HCT116 (cell line): Measurements from ENCODE around the gene RNF217. TPM values are rescaled to one million over a fixed set of nuclear protein-coding genes. Genes with fewer than 3 reads are reported as not detected.

Experiments used
- ATAC-seq: fragments of 200-7000 bp; cut with Tn5 transposase; 2 replicates; pipeline ENCODE4 v1.9.1; 2020; ENCODE audit warnings: mild to moderate bottlenecking, moderate library complexity
- BruUV-seq: library from RNA; stranded (reverse); fragments of 400-500 nt; replicated peaks from 2 replicates; lab custom pipeline; 2021; lab: Mats Ljungman, UMichigan
- CTCF ChIA-PET: fragments of 300-600 bp; sonication (Branson Sonifier 250); formaldehyde crosslinking; loops from one replicate; lab custom pipeline; 2021; ENCODE audit warnings: antibody characterized with exemption; lab: Charles Lee
- POLR2A ChIA-PET: fragments of 300-600, 350-600 bp; sonication (Branson Sonifier 250); formaldehyde crosslinking; loops from one replicate; lab custom pipeline; 2021; ENCODE audit warnings: antibody characterized with exemption; lab: Charles Lee
- RAD21 ChIA-PET, 2 experiments: fragments of 300-600 bp; sonication (Branson Sonifier 250); formaldehyde crosslinking; loops; one replicate each; lab custom pipeline; 2023; ENCODE audit warnings: low total read pairs in 2 of 2; ENCODE audit not compliant: uncharacterized antibody in 2 of 2, unreplicated experiment in 2 of 2, low non-redundant PET in 1 of 2; lab: Charles Lee
- DNase-seq: peaks from one replicate; pipeline ENCODE4 v3.0.0-alpha.2; 2010; ENCODE audit warnings: low read depth, low spot score
- H2AFZ ChIP-seq: fragments of 200-600 bp; shearing (Covaris generic), sonication (generic); 2 replicates; pipeline ENCODE4 v1.6.1; 2017; ENCODE audit warnings: low read depth, mixed run types, mixed read lengths, antibody characterized with exemption, low read length; ENCODE audit not compliant: poor library complexity, severe bottlenecking
- H3K27ac ChIP-seq: 2 replicates; pipeline ENCODE4 v1.5.1; 2012; ENCODE audit warnings: low read depth, low read length
- H3K27me3 ChIP-seq: fragments of 200-600 bp; sonication (generic); 2 replicates; pipeline ENCODE4 v1.6.1; 2016; ENCODE audit warnings: mixed run types, low read length, mixed read lengths; ENCODE audit not compliant: insufficient read depth
- H3K36me3 ChIP-seq, 2 experiments: fragments of 200-500 bp in 1 of 2; fragments of 200-600 bp in 1 of 2; sonication (Bioruptor generic) in 1 of 2; sonication (generic) in 1 of 2; 2 replicates each; pipeline versions ENCODE4 v1.5.1 to v1.6.1; 2014 to 2016; ENCODE audit warnings: low read length in 2 of 2, inconsistent platforms in 1 of 2, mixed read lengths in 1 of 2, mixed run types in 1 of 2; ENCODE audit not compliant: insufficient read depth in 2 of 2, control insufficient read depth in 1 of 2
- H3K4me1 ChIP-seq, 2 experiments: fragments of 200-600 bp in 1 of 2; sonication (generic) in 1 of 2; 2 replicates each; pipeline versions ENCODE4 v1.5.1 to v1.6.1; 2012 to 2017; ENCODE audit warnings: low read length in 2 of 2, inconsistent platforms in 1 of 2, mild to moderate bottlenecking in 1 of 2, mixed read lengths in 1 of 2, mixed run types in 1 of 2, moderate library complexity in 1 of 2; ENCODE audit not compliant: insufficient read depth in 2 of 2, control insufficient read depth in 1 of 2
- H3K4me2 ChIP-seq: fragments of 200-600 bp; sonication (generic); 2 replicates; pipeline ENCODE4 v1.6.1; 2017; ENCODE audit warnings: mixed run types, low read length, mixed read lengths
- H3K4me3 ChIP-seq, 2 experiments: fragments of 200-600 bp in 1 of 2; sonication (generic) in 1 of 2; replicated peaks in 1 of 2; 2 replicates each; pipeline ENCODE4 v1.5.1; 2011 to 2016; ENCODE audit warnings: low read length in 2 of 2, control low read depth in 1 of 2, low read depth in 1 of 2, mild to moderate bottlenecking in 1 of 2, mixed read lengths in 1 of 2, mixed run types in 1 of 2
- H3K79me2 ChIP-seq: fragments of 200-600 bp; sonication (generic); 2 replicates; pipeline ENCODE4 v1.6.1; 2017; ENCODE audit warnings: mild to moderate bottlenecking, mixed run types, low read length, moderate library complexity, mixed read lengths; ENCODE audit not compliant: insufficient read depth
- H3K9ac ChIP-seq: fragments of 200-600 bp; sonication (generic); 2 replicates; pipeline ENCODE4 v1.6.1; 2016; ENCODE audit warnings: low read length, mixed read lengths
- H3K9me2 ChIP-seq: fragments of 200-600 bp; sonication (generic), shearing (Covaris generic); 2 replicates; pipeline ENCODE4 v1.6.1; 2017; ENCODE audit warnings: mixed run types, mild to moderate bottlenecking, moderate library complexity; ENCODE audit not compliant: insufficient read depth
- H3K9me3 ChIP-seq, 2 experiments: fragments of 200-500 bp in 1 of 2; fragments of 200-600 bp in 1 of 2; sonication (Bioruptor generic) in 1 of 2; sonication (generic) in 1 of 2; 2 replicates each; pipeline ENCODE4 v1.6.1; 2014 to 2017; ENCODE audit warnings: low read length in 2 of 2, mixed read lengths in 2 of 2, inconsistent platforms in 1 of 2, low read depth in 1 of 2, mild to moderate bottlenecking in 1 of 2, mixed run types in 1 of 2, moderate library complexity in 1 of 2; ENCODE audit not compliant: control insufficient read depth in 1 of 2, insufficient read depth in 1 of 2
- H4K20me1 ChIP-seq: fragments of 200-600 bp; sonication (generic), shearing (Covaris generic); 2 replicates; pipeline ENCODE4 v1.6.1; 2017; ENCODE audit warnings: mixed run types, mild to moderate bottlenecking, moderate library complexity; ENCODE audit not compliant: insufficient read depth
- CEBPB ChIP-seq: IDR thresholded peaks from 2 replicates; pipeline ENCODE4 v1.6.1; 2012; ENCODE audit warnings: low read depth
- SIN3A ChIP-seq: IDR thresholded peaks from 2 replicates; pipeline ENCODE4 v1.6.1; 2012; ENCODE audit warnings: low read depth
- TCF7L2 ChIP-seq: IDR thresholded peaks from 2 replicates; pipeline ENCODE4 v1.7.0; 2011; ENCODE audit warnings: borderline replicate concordance, inconsistent platforms; ENCODE audit not compliant: insufficient read depth, insufficient read length; ENCODE audit errors: extremely low read depth
- ZFX ChIP-seq: fragments of 450-650 bp; IDR thresholded peaks from 2 replicates; pipeline ENCODE4 v1.6.1; 2017
- ZNF274 ChIP-seq: fragments of 200-500 bp; sonication (Bioruptor generic); IDR thresholded peaks from 2 replicates; pipeline ENCODE4 v1.6.1; 2014; ENCODE audit warnings: mild to moderate bottlenecking, low read depth, low read length, inconsistent platforms
- intact Hi-C: fragments of 100-400 bp; cut with micrococcal nuclease; formaldehyde crosslinking; loops from 2 replicates; pipeline ENCODE4 v1.10.0; 2022
- total RNA-seq: library from RNA; stranded (reverse); gene quantifications from one replicate; pipeline ENCODE4 v1.2.1, GENCODE V29; 2021; ENCODE audit not compliant: unreplicated experiment
- TF ChIP-seq, protein P1 (sequence below): IDR thresholded peaks from 2 replicates; pipeline ENCODE4 v1.6.1; 2011; ENCODE audit warnings: mild to moderate bottlenecking, low read length, moderate library complexity; ENCODE audit not compliant: insufficient replicate concordance; ENCODE audit errors: extremely low read depth
- TF ChIP-seq, protein P2 (sequence below), 3 experiments: fragments of 200-600 bp in 1 of 3; sonication (generic) in 1 of 3; IDR thresholded peaks in 2 of 3; conservative IDR thresholded peaks in 1 of 3; 2 replicates each; pipeline ENCODE4 v1.5.1; 2012 to 2017; ENCODE audit warnings: low read depth in 2 of 3, low read length in 2 of 3, antibody characterized with exemption in 1 of 3, borderline replicate concordance in 1 of 3, control low read depth in 1 of 3, mild to moderate bottlenecking in 1 of 3, mixed read lengths in 1 of 3, mixed run types in 1 of 3, moderate library complexity in 1 of 3; ENCODE audit not compliant: insufficient read depth in 1 of 3

Gene RNF217
- total RNA-seq, 1 experiment from 2014 or later, result 20.4 TPM

DNA sequence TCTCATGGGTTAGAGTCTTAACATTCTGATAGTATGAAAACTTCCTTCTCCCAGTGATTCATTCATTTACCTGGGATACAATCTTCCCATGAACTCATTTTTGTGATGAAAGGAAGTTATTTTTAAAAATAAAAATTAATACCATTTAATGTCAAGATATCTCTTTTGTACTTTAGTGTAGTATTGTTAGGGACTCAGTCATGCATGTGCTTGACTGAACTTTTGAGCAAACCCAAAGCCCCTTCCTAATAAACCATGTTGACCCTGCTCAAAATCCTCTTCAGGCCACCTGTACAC lies 52.4 kb downstream of the RNF217 start:
- no peak overlapping the region for H3K27ac ChIP-seq
- H4K20me1 ChIP-seq, result no peaks in the 10 kb centered on the region
- no peaks in the 10 kb centered on the region for H3K27me3 ChIP-seq
- no peak for ATAC-seq
- H3K36me3 ChIP-seq, result no peaks in the 10 kb centered on the region; a peak in 1 of 4 replicates
- no peak overlapping the region for H3K4me3 ChIP-seq
- ChIA-PET POLR2A (no interaction called here), RAD21 (no interaction called here), CTCF (no interaction called here)
- no peak overlapping the region for H3K4me2 ChIP-seq
- H3K9me3 ChIP-seq, result no peaks in the 10 kb centered on the region
- no peaks in the 10 kb centered on the region for H3K9me2 ChIP-seq
- H3K9ac ChIP-seq, result no peak overlapping the region
- no TSS peak for BruUV-seq
- intact Hi-C loops, result no loop called here
- H3K79me2 ChIP-seq, result no peaks in the 10 kb centered on the region; the same call in 1 of the 2 replicates
- H2AFZ ChIP-seq, result no peak overlapping the region
- no peak for DNase-seq
- H3K4me1 ChIP-seq, result peaks cover 6 to 9% of the 10 kb centered on the region in 2 experiments; a peak in 3 of 4 replicates
- TF ChIP-seq TCF7L2 (no peak), ZFX (no peak), ZNF274 (no peak), CEBPB (no peak), SIN3A (no peak)
- TF ChIP-seq, protein P1, sequence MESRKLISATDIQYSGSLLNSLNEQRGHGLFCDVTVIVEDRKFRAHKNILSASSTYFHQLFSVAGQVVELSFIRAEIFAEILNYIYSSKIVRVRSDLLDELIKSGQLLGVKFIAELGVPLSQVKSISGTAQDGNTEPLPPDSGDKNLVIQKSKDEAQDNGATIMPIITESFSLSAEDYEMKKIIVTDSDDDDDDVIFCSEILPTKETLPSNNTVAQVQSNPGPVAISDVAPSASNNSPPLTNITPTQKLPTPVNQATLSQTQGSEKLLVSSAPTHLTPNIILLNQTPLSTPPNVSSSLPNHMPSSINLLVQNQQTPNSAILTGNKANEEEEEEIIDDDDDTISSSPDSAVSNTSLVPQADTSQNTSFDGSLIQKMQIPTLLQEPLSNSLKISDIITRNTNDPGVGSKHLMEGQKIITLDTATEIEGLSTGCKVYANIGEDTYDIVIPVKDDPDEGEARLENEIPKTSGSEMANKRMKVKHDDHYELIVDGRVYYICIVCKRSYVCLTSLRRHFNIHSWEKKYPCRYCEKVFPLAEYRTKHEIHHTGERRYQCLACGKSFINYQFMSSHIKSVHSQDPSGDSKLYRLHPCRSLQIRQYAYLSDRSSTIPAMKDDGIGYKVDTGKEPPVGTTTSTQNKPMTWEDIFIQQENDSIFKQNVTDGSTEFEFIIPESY, result no peak
- TF ChIP-seq, protein P2, sequence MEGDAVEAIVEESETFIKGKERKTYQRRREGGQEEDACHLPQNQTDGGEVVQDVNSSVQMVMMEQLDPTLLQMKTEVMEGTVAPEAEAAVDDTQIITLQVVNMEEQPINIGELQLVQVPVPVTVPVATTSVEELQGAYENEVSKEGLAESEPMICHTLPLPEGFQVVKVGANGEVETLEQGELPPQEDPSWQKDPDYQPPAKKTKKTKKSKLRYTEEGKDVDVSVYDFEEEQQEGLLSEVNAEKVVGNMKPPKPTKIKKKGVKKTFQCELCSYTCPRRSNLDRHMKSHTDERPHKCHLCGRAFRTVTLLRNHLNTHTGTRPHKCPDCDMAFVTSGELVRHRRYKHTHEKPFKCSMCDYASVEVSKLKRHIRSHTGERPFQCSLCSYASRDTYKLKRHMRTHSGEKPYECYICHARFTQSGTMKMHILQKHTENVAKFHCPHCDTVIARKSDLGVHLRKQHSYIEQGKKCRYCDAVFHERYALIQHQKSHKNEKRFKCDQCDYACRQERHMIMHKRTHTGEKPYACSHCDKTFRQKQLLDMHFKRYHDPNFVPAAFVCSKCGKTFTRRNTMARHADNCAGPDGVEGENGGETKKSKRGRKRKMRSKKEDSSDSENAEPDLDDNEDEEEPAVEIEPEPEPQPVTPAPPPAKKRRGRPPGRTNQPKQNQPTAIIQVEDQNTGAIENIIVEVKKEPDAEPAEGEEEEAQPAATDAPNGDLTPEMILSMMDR (IDR thresholded peaks at IDR 0.05 in 2 of 3, conservative IDR thresholded peaks at IDR 0.05 in 1 of 3; ENCODE audit: borderline replicate concordance in 1 of 3, insufficient read depth in 1 of 3, low read depth in 2 of 3, low read length in 2 of 3), result no peak
